ENCODE results near the gene E2F8. TPM values are rescaled to one million over a fixed set of nuclear protein-coding genes. Genes with fewer than 3 reads are reported as not detected.

E2F8 gene
- total RNA-seq, 1 donor from 2014 or later = 0.34 TPM

GRCh38 chr11:19242179-19242932 is 1.6 kb upstream of the E2F8 start:
- peak overlapping the region; percentile 89 for H3K4me3 Mint-ChIP-seq (ENCODE audit: unreplicated experiment)
- H3K36me3 Mint-ChIP-seq (ENCODE audit: unreplicated experiment) = no peaks in the 10 kb centered on the region
- DNase-seq = peak; percentile 19
- H3K27ac Mint-ChIP-seq (ENCODE audit: unreplicated experiment) = no peak overlapping the region
- H3K9me3 Mint-ChIP-seq (ENCODE audit: unreplicated experiment) = no peaks in the 10 kb centered on the region
- H3K4me1 Mint-ChIP-seq (ENCODE audit: low read depth, unreplicated experiment) = peaks cover 4% of the 10 kb centered on the region
- TF ChIP-seq, protein P1, sequence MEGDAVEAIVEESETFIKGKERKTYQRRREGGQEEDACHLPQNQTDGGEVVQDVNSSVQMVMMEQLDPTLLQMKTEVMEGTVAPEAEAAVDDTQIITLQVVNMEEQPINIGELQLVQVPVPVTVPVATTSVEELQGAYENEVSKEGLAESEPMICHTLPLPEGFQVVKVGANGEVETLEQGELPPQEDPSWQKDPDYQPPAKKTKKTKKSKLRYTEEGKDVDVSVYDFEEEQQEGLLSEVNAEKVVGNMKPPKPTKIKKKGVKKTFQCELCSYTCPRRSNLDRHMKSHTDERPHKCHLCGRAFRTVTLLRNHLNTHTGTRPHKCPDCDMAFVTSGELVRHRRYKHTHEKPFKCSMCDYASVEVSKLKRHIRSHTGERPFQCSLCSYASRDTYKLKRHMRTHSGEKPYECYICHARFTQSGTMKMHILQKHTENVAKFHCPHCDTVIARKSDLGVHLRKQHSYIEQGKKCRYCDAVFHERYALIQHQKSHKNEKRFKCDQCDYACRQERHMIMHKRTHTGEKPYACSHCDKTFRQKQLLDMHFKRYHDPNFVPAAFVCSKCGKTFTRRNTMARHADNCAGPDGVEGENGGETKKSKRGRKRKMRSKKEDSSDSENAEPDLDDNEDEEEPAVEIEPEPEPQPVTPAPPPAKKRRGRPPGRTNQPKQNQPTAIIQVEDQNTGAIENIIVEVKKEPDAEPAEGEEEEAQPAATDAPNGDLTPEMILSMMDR (IDR thresholded peaks at IDR 0.05; ENCODE audit: partially characterized antibody, unreplicated experiment) = no peak
- peaks cover 6% of the 10 kb centered on the region for H3K27me3 Mint-ChIP-seq (ENCODE audit: unreplicated experiment)

DNA sequence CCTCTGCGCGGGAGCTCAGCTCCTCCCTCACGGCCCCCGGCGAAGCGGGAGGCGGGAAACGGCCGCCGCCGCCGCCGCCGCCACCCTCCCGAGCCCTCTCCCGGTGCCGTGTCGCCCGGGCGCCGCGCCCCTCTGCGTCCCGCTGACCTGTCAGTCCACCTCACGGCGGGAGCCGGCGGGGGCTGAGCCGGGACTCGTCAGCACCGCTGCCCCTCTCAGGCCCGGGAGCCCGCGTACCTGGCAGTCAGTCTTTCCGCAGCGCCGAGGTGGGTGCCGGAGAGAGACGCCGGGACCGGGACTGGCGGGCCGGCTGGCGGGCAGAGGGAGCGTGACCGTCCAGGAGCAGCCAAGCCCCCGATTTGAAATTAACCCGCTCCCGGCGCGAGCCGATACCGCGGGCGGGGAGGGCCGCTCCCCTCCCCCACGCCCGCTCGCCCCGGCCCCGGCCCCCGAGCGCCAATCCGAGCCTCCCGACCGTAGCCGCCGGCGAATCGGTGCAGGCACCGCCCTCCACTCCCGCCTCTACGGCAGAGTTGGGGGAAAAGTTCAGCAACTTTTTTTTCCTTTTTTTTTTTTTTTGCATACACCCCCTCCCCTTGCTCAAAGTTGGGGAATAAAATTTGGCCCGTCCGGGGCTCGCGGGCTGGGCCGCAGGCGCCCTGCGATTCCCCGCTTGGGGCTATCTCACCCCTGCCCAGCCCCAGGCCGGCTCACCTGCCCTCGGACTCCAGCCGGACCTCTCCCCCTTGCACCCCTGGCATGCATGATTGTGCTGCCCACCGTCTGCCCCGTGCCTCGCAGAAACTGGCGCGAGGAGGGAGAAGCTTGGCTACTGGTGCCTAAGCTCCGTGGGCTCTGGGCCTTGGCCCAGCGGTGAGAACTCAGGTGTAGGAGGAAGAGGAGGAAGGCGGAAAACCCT is 774 bp upstream of the E2F8 start:
- peaks cover 4% of the 10 kb centered on the region for H3K4me1 Mint-ChIP-seq (ENCODE audit: low read depth, unreplicated experiment)
- H3K4me3 Mint-ChIP-seq (ENCODE audit: unreplicated experiment) = peak overlapping the region; percentile 89
- H3K27me3 Mint-ChIP-seq (ENCODE audit: unreplicated experiment) = peaks cover 6% of the 10 kb centered on the region
- no peak overlapping the region for H3K27ac Mint-ChIP-seq (ENCODE audit: unreplicated experiment)
- H3K9me3 Mint-ChIP-seq (ENCODE audit: unreplicated experiment) = no peaks in the 10 kb centered on the region
- DNase-seq = peak; percentile 26
- TF ChIP-seq, protein P1 (IDR thresholded peaks at IDR 0.05; ENCODE audit: partially characterized antibody, unreplicated experiment) = no peak
- H3K36me3 Mint-ChIP-seq (ENCODE audit: unreplicated experiment) = no peaks in the 10 kb centered on the region

- DNase-seq = no peak
- no peaks in the 10 kb centered on the region for H3K9me3 Mint-ChIP-seq (ENCODE audit: unreplicated experiment)
- TF ChIP-seq, protein P1 (IDR thresholded peaks at IDR 0.05; ENCODE audit: partially characterized antibody, unreplicated experiment) = no peak
- no peaks in the 10 kb centered on the region for H3K36me3 Mint-ChIP-seq (ENCODE audit: unreplicated experiment)
- H3K4me3 Mint-ChIP-seq (ENCODE audit: unreplicated experiment) = peak overlapping the region; percentile 4
- H3K4me1 Mint-ChIP-seq (ENCODE audit: low read depth, unreplicated experiment) = peaks cover 4% of the 10 kb centered on the region
- no peak overlapping the region for H3K27ac Mint-ChIP-seq (ENCODE audit: unreplicated experiment)
- H3K27me3 Mint-ChIP-seq (ENCODE audit: unreplicated experiment) = peaks cover 6% of the 10 kb centered on the region
These were observed 1.7 kb downstream of the E2F8 start for GRCh38 chr11:19239039-19239438.

GRCh38 chr11:19237813-19238212 is 2.9 kb downstream of the E2F8 start:
- H3K4me1 Mint-ChIP-seq (ENCODE audit: low read depth, unreplicated experiment) = peaks cover 4% of the 10 kb centered on the region
- H3K4me3 Mint-ChIP-seq (ENCODE audit: unreplicated experiment) = no peak overlapping the region
- no peak for DNase-seq
- TF ChIP-seq, protein P1 (IDR thresholded peaks at IDR 0.05; ENCODE audit: partially characterized antibody, unreplicated experiment) = no peak
- H3K27me3 Mint-ChIP-seq (ENCODE audit: unreplicated experiment) = peaks cover 6% of the 10 kb centered on the region
- no peaks in the 10 kb centered on the region for H3K36me3 Mint-ChIP-seq (ENCODE audit: unreplicated experiment)
- no peaks in the 10 kb centered on the region for H3K9me3 Mint-ChIP-seq (ENCODE audit: unreplicated experiment)
- no peak overlapping the region for H3K27ac Mint-ChIP-seq (ENCODE audit: unreplicated experiment)

Measured in glutamatergic neuron (in vitro differentiated cells).